NOMO-1 treated with dmso at 0.1 percent for 144 hours (cell line): ENCODE measurements around the gene MYO9A.

Experiments
- DNase-seq: peaks from one replicate; lab custom pipeline; 2025; ENCODE audit not compliant: unreplicated experiment; lab: John Stamatoyannopoulos, UW

The MYO9A gene

GRCh38 chr15:71962537-71962936 lies 155.4 kb downstream of the MYO9A start:
- DNase-seq = no peak

- DNase-seq = no peak
Observed at GRCh38 chr15:71957026-71957425, 160.9 kb downstream of the MYO9A start.

DNA sequence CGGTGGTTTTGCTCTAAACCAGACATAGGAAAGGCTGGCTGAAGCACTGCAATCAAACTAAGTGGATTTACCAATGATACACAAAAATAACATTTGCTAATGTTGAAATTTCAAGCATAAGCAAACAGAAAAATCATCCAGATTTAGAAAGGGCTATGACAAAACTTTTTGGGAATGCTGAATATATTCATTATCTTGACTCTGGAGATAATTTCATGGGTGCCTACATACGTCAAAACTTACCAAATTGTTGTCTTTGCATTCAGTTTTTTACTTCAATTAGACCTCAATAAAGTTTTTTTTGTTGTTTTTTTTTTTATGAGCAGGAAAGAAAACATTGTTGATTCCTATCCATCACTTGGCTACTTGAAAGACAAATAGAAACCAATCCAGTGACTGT lies 166.8 kb downstream of the MYO9A start:
- DNase-seq = no peak

DNA sequence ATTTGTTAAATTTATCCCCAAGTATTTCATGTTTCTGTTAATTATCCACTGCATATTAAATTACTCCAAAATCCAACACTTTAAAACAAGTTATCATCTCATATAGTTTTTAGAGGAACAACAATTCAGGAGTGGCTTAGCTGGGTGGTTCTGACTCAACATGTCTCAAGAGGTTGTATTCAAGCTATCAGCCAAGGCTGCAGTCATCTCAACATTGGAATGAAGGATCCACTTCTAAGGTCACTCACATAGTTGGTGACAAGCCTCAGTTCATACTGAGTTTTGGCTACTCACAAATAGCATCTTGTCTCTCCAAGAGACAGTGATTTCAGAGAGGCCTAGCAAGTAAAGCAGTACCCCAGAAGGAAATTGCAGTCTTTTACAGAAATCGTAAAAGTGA lies 172.9 kb downstream of the MYO9A start:
- DNase-seq = no peak

GRCh38 chr15:71943806-71944205 lies 174.1 kb downstream of the MYO9A start:
- no peak for DNase-seq

- DNase-seq = no peak
Observed at GRCh38 chr15:71939981-71940588, 177.9 kb downstream of the MYO9A start.

GRCh38 chr15:71937650-71938311 lies 180.2 kb downstream of the MYO9A start:
- DNase-seq = no peak

- DNase-seq = no peak
Observed at GRCh38 chr15:71934446-71934845, 183.5 kb downstream of the MYO9A start.

DNA sequence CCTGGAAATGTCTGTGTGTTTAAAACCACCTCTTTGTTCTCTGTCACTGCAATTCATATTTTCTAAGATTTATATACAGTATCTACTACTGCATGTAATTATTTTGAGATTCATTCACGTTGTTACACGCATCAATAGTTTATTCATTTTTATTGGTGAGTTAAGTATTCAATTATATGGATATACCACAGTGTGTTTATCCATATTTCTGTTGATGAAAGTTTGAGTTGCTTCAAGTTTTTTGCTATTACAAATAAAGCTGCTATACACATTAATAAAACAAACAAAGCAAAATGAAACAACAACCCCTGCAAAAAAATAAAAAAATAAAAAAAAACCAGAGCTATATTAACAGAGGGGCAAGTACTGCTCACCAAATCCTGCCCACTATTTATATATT lies 185.3 kb downstream of the MYO9A start:
- DNase-seq = no peak

- no peak for DNase-seq
Observed at GRCh38 chr15:71931261-71931660, 186.7 kb downstream of the MYO9A start.

DNA sequence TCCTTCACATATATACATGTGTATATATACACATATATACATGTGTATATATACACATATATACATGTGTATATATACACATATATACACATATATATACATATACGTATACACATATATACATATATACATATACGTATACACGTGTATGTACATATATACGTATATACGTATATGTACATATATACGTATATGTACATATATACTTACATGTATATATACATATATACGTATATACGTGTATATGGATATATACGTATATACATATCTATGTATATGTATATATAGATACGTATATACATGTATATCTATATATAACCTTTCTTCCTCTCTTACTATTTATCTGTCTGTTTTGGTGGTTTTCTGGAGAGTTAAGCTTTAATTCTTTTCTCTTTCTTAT lies 192.8 kb downstream of the MYO9A start:
- DNase-seq = no peak

GRCh38 chr15:71921191-71921590 lies 196.8 kb downstream of the MYO9A start:
- no peak for DNase-seq

GRCh38 chr15:71920573-71920972 lies 197.4 kb downstream of the MYO9A start:
- DNase-seq = no peak

DNA sequence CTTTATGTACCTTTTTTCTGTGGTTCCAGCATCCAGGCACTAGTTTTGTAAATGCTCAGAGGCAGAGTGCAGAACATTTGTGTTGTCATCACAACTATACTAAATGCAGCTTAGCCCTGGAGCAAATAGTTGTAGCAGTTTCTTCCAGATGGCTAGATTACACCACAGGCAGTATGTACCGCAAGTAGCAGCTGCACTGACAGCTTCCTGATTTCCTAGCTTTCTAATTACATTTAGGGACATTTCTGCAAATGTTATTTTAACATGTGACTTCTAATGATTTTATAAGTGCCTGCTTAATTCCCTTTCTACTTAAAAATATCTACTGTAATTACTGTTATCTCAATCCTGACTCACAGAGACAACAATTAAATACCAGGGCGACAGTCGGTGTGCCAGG lies 201.1 kb downstream of the MYO9A start:
- DNase-seq = no peak

GRCh38 chr15:71914092-71914491 lies 203.9 kb downstream of the MYO9A start:
- DNase-seq = no peak

GRCh38 chr15:71899674-71900073 lies 218.3 kb downstream of the MYO9A start:
- no peak for DNase-seq

DNA sequence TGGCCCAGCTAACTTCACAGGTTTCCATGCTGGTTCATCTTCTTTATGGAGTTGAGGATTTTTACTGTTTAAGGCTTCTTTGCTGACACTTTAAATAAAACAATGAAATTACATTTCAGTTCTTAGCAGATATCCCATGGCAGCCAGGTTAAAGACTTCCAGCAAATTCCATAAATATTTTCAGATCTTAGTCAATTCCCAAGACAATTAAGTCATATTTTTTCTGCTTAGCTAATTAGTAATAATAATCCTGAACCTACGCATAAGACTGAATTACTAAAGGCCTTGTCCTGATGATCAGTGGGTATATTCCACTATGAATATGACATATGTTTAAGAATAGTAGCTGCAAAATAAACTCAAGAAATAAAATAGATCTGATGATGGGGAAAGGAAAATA lies 224.3 kb downstream of the MYO9A start:
- no peak for DNase-seq

DNA sequence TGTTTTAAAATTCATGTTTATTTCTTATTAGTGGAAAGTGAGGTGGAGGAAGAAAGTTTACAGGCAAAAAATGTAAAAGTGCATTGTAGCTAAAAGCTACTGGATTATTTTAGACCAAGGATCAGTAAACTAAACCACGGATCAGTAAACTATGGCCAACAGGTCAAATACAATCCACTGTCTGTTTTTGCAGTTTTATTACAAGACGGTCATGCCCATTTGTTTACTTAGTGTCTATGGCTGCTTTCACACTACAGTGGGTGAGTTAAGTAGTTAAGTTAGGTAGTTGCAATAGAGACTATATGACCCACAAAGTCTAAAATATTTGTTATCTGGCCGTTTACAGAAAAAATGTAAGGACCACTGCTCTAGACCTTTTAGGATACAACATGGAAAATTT lies 225.6 kb downstream of the MYO9A start:
- no peak for DNase-seq

DNA sequence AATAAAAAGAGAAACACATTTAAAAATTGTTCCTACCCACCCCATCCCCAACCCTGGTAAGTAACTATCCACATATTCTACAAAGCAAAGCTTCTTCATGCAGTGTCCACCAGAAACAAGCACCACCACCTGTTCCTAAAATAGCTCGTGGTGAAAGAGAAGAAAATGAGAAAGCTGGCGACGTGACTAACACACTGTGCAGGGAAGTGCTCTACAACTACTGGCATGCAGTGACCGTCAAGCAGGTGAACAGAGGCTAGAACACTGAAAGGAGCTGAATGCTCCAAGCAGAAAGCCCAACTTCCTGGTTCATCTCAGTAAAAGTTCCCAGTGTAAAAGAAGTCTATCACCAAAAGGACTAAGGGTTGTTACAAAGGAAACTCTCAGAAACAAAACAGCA lies 226.9 kb downstream of the MYO9A start:
- no peak for DNase-seq

DNA sequence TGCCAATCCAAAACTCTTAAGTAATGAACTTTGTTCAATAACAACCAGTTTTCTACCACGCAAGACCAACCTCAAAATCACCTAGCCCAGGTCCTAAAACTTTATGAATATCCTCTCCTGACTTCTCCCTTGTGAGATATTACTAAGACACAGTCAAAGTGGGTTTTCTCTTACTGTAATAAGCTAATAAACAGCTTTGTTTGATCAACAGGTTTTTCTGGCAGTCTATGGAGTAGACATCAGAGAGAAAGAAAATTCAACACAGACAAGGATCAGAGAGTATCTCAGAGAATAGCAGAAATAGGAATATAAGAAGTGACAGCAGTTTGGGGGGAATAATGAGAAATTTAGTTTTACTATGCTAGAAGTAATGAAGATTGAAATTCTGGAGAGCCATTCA lies 228.0 kb downstream of the MYO9A start:
- DNase-seq = no peak

- DNase-seq = no peak
Observed at GRCh38 chr15:71889385-71889784, 228.6 kb downstream of the MYO9A start.

DNA sequence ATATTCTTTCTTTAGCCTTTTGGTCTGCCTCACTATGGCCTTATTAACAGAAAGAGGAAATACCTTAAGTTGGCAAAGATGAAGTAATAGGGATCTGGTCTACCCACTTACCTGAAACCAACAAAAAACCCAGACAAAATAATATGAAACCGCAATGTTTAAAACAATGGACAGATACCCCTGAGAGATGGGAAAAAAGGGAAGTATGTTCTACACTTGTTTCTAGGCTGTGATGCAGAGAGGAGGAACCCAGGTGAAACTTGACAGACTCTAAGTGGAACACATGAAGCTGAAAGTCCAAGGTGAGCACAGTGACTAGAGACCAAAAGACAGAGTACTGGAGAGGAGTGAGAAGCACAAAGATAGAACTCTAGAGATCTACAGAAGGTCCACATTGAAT lies 229.2 kb downstream of the MYO9A start:
- no peak for DNase-seq

GRCh38 chr15:71885390-71885789 lies 232.6 kb downstream of the MYO9A start:
- DNase-seq = no peak
